ENCODE data around the gene HAND1.

DNA sequence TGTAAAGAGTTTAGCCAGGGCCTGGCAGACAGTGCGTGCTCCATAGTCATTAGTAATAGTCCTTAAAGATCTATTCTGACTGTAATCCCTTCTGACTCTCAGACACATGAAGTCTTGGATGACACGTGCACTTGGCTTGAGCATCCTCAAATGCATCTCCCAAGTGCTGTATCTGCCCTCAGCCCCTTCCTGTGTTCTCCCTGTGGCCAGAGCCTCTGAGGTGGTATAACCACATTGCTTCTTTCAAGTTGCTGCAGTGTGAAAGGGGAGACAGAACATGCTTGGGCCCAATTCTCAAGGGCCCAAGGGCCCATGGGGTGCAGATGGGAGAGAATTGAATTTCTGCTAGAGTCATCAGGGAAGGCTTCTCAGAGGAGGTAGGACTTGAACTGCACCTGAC lies 30.1 kb upstream of the HAND1 start:
- TF ChIP-seq, protein P1, sequence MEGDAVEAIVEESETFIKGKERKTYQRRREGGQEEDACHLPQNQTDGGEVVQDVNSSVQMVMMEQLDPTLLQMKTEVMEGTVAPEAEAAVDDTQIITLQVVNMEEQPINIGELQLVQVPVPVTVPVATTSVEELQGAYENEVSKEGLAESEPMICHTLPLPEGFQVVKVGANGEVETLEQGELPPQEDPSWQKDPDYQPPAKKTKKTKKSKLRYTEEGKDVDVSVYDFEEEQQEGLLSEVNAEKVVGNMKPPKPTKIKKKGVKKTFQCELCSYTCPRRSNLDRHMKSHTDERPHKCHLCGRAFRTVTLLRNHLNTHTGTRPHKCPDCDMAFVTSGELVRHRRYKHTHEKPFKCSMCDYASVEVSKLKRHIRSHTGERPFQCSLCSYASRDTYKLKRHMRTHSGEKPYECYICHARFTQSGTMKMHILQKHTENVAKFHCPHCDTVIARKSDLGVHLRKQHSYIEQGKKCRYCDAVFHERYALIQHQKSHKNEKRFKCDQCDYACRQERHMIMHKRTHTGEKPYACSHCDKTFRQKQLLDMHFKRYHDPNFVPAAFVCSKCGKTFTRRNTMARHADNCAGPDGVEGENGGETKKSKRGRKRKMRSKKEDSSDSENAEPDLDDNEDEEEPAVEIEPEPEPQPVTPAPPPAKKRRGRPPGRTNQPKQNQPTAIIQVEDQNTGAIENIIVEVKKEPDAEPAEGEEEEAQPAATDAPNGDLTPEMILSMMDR (IDR thresholded peaks at IDR 0.05) = no peak
- no peak for TF ChIP-seq EZH2 (IDR thresholded peaks at IDR 0.05; ENCODE audit: borderline replicate concordance, insufficient read depth, low read depth, low read length, poor library complexity, severe bottlenecking)
